ENCODE measurements around the gene STIL.
"Not testable (repeated sequence)": the region's sequence is repeated elsewhere in the genome, so short reads cannot be mapped to it uniquely, and the experiment has no call there.

Gene STIL

GRCh38 chr1:47219590-47220220 is 94.2 kb downstream of the STIL start:
- no peak for DNase-seq (ENCODE audit: low spot score)

- DNase-seq (ENCODE audit: low spot score): no peak
Measured at GRCh38 chr1:47219001-47219400, 94.9 kb downstream of the STIL start.

DNA sequence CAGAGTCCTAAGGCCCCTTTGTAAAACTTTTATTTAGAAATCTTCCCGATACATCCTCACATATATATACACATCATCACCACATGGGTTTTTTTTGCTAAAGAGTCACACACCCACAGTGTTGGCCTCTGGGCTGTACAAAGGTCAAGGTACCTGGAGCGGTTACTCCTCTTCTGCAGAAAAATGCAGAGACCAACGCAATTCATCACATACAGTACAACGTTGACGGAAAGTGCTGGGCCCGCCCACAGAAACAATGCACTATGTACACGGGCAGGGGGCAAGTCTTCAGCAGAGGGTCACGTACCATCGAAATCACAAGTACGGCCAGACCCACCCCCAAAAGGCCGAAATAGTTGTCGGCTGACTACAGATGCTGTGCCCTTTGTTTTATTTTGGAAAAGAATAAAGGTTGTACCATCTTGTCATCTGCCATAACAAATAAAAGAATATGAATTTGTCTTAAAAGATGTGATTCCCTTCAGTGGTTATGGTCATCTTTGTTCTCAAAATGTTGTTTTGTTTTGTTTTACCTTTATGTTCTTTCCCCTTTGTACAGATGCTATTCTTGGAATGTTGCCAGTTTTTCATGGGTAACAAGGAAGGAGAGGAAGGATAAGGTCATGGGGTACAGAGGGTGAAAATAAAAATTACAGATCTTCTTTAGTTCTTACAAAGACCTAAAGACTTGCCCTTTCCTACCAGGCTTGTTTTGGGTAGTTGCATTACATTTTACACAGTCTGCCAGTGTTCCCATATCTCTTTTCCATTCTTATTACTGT is 97.5 kb downstream of the STIL start:
- DNase-seq (ENCODE audit: low spot score): no peak

DNA sequence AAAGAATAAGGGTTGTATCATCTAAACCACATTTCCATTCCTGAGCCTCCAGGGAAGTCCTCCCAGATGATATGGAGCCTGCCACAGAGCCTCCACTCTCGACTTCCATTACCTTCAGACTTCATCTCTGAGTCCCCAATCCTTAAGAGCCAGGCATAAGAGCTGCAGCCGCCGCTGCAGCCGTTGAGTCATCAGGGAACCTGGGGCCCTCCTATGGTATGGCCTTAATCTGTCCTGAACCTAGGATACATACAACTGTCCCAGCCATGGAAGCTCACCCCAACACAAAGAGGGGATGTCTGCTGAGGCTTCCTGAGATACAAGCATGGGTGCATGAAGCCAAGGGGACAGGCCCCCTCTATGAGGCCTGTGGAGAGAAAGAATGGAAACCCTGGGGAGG is 98.2 kb downstream of the STIL start:
- no peak for DNase-seq (ENCODE audit: low spot score)

DNA sequence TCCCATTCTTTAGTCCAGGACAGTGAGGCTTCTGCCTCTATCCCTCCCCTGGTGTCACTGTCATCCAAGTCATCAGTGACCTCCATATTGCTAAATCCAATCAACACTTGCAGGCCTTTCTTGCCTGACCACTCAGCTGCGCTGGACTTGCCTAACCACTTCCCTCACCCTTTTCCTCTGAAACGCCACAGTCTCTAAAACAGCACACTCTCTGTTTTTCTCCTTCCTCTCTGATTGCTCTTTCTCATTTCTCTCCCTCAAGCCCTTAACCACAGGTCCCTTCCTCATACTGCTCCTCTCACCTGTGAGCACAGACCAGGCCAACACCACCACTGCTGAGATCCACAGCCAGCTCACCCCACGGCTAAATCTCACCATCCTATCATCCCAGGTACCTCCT is 99.4 kb downstream of the STIL start:
- DNase-seq (ENCODE audit: low spot score): no peak

DNA sequence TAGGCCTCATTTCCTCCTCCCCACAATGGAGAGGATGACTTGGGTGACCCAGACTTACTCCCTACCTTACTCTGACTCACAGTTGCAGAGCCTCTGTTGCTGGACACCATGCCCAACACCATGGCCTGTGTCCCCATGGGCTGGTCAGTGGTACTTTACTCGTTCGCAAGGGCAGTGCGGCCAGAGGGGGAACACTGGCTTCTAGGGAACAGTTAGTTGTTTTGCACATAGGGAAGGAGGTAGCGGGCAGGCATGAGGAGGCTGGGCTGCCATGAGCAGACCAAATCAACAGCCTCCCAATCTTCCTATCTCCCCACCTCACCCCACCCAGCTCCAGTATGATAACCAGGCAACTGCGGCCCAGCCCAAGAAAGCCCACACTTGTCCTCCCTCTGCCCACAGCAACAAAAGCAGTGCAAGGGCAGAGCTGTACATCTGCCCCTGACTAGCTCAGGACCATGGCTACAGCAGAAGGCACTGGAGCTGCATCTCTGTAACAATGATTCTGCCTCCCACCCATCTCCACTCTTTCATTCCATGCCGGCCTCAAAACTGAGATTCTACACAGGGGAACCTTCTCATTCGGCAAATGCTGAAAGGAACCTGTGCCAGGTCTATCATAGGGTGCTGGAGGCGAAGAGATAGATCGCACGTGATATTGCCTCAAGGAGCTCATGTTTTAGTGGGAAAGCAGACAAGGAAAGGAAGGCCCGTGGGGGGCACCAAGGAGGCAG is 100.5 kb downstream of the STIL start:
- no peak for DNase-seq (ENCODE audit: low spot score)

GRCh38 chr1:47212636-47213229 is 101.2 kb downstream of the STIL start:
- DNase-seq (ENCODE audit: low spot score): no peak

GRCh38 chr1:47211796-47212269 is 102.1 kb downstream of the STIL start:
- no peak for DNase-seq (ENCODE audit: low spot score)

- no peak for DNase-seq (ENCODE audit: low spot score)
Measured at GRCh38 chr1:47210666-47211065, 103.3 kb downstream of the STIL start.

- DNase-seq (ENCODE audit: low spot score): no peak
Measured at GRCh38 chr1:47209725-47210325, 104.1 kb downstream of the STIL start.

GRCh38 chr1:47209091-47209490 is 104.9 kb downstream of the STIL start:
- no peak for DNase-seq (ENCODE audit: low spot score)

GRCh38 chr1:47208374-47208850 is 105.5 kb downstream of the STIL start:
- no peak for DNase-seq (ENCODE audit: low spot score)

- no peak for DNase-seq (ENCODE audit: low spot score)
Measured at GRCh38 chr1:47207803-47208373, 106.1 kb downstream of the STIL start.

- no peak for DNase-seq (ENCODE audit: low spot score)
Measured at GRCh38 chr1:47205918-47206317, 108.0 kb downstream of the STIL start.

GRCh38 chr1:47203504-47203903 is 110.4 kb downstream of the STIL start:
- not testable (repeated sequence) for DNase-seq (ENCODE audit: low spot score)

GRCh38 chr1:47201179-47201578 is 112.8 kb downstream of the STIL start:
- no peak for DNase-seq (ENCODE audit: low spot score)
